Chondrocyte (in vitro differentiated cells): ENCODE data around the gene ABCB8. TPM values are rescaled to one million over a fixed set of nuclear protein-coding genes. Genes with fewer than 3 reads are reported as not detected.
A peak's percentile ranks its signal among the peaks of the same experiment; 100 is the strongest.

Source experiments
- DNase-seq: peaks from one replicate; pipeline ENCODE4 v3.0.0; 2021; ENCODE audit warnings: mixed read lengths, low spot score
- H3K27ac Mint-ChIP-seq: one replicate; pipeline ENCODE4 v1.8.0; 2021; ENCODE audit warnings: mild to moderate bottlenecking, moderate library complexity, mixed read lengths; ENCODE audit not compliant: unreplicated experiment
- H3K27me3 Mint-ChIP-seq: 2 replicates; pipeline ENCODE4 v1.8.0; 2021; ENCODE audit warnings: low read depth, mixed read lengths
- H3K36me3 Mint-ChIP-seq: 2 replicates; pipeline ENCODE4 v1.8.0; 2021; ENCODE audit warnings: low read depth, mixed read lengths
- H3K4me1 Mint-ChIP-seq: 2 replicates; pipeline ENCODE4 v1.8.0; 2021; ENCODE audit warnings: low read depth, mild to moderate bottlenecking, mixed read lengths
- H3K4me3 Mint-ChIP-seq: one replicate; pipeline ENCODE4 v1.8.0; 2021; ENCODE audit warnings: mild to moderate bottlenecking, moderate library complexity, mixed read lengths; ENCODE audit not compliant: unreplicated experiment
- H3K9me3 Mint-ChIP-seq: 2 replicates; pipeline ENCODE4 v1.8.0; 2021; ENCODE audit warnings: low read depth, mixed read lengths
- total RNA-seq: library from RNA; stranded (reverse); gene quantifications from 3 replicates; pipeline ENCODE4 v1.2.1, GENCODE V29; 2021
- TF ChIP-seq, protein P1 (sequence below): fragments of 200-600 bp; sonication (generic); IDR thresholded peaks from 2 replicates; pipeline ENCODE4 v1.5.0; 2021; ENCODE audit warnings: antibody characterized with exemption, mild to moderate bottlenecking, moderate library complexity

The ABCB8 gene
- total RNA-seq, 1 donor from 2014 or later: 30.2 TPM

DNA sequence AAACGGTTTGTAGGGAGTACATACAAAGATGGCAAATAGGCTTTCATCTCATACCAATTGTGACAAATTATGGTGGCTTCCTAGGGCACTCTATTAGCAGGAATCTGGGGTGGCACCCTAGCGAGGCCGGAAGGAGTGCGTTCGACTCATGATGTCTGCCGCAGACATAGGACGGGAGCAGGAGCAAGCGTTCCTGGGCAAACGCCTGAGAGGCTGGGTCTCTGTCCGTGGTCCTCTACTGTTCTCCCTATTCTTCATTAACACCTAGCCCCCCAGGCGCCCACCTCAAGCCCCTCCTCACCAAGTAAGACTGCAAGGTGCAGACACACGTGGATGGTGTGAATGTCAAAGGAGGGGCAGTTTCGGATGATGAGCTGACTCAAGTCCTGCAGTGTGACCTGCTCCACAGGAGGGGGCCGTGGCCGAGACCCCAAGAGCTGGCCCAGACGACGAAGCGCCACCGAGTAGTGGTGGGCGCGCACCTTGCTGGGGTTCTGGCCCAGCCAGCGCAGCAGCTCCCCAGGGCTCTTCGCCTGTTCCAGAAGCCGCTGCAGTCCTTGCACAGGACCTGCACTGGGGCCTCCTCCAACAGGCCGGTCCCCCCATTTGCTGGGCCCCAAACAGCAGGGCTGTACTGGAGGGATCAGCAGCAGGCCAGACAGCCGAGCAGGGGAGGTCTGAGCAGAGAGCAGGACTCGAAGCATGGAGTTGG lies 51.1 kb downstream of the ABCB8 start:
- Mint-ChIP-seq H3K9me3 (no peaks in the 10 kb centered on the region), H3K27ac (peak overlapping the region; percentile 97), H3K4me3 (peak overlapping the region; percentile 87), H3K36me3 (peaks cover 9% of the 10 kb centered on the region), H3K27me3 (no peaks in the 10 kb centered on the region), H3K4me1 (peaks cover 46% of the 10 kb centered on the region)
- DNase-seq: no peak
- TF ChIP-seq, protein P1, sequence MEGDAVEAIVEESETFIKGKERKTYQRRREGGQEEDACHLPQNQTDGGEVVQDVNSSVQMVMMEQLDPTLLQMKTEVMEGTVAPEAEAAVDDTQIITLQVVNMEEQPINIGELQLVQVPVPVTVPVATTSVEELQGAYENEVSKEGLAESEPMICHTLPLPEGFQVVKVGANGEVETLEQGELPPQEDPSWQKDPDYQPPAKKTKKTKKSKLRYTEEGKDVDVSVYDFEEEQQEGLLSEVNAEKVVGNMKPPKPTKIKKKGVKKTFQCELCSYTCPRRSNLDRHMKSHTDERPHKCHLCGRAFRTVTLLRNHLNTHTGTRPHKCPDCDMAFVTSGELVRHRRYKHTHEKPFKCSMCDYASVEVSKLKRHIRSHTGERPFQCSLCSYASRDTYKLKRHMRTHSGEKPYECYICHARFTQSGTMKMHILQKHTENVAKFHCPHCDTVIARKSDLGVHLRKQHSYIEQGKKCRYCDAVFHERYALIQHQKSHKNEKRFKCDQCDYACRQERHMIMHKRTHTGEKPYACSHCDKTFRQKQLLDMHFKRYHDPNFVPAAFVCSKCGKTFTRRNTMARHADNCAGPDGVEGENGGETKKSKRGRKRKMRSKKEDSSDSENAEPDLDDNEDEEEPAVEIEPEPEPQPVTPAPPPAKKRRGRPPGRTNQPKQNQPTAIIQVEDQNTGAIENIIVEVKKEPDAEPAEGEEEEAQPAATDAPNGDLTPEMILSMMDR: no peak

DNA sequence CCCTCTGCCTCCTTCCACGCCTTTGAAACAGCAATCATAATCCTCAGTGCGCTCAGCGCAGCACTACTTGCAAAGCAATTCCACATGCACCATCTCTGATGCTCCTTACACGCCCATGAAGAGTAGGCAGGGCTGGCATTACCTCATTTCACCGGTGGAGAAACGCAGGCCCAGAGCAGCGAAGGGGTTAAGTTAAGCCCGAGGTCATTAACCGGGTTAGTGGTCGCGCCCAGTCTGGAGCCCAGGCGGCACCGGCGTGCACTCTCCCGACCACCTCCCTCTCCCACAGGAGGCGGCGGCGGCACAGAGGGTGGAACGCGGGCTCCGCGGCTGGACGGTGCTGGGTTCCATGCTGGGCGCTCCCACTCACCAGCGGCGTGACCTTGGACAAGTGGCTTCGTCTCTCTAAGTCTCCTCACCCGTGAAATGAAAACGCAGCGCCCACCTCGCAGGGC lies 51.8 kb downstream of the ABCB8 start:
- H3K27me3 Mint-ChIP-seq: no peaks in the 10 kb centered on the region
- TF ChIP-seq, protein P1: no peak
- no peaks in the 10 kb centered on the region for H3K9me3 Mint-ChIP-seq
- H3K36me3 Mint-ChIP-seq: peaks cover 6% of the 10 kb centered on the region
- H3K4me1 Mint-ChIP-seq: peaks cover 46% of the 10 kb centered on the region
- H3K27ac Mint-ChIP-seq: peak overlapping the region; percentile 97
- no peak for DNase-seq
- H3K4me3 Mint-ChIP-seq: peak overlapping the region; percentile 87

DNA sequence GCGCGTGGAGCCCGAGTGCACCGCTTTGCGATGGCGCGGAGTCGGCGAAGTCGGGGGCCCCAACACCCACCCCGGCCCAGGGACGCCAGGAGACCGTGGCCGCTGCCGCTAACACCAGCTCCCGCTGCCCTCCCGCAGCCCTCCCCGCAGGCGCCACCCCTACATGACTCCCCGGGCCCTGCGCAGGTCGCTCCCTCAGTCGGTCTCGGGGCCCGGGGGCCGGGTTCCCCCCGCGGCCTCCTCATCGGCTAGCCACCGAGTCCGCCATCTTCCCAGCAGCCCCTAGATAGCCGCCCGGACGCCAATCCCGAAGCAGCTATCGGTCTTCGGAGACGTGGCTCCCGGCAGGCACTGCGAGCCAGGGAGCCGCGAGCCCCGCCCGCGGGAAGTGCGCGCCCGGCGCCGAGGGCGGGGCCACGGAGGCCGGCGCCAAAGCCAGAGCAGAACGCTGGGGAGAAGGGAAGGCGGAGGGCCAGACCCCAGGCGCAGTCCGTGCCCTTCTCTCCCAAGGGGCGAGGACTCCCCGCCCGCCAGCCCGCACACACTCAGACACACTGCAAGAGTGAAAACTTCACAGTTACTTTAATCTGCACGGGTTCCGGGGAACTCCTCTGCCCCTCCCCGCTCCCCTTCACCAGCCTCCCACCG lies 52.4 kb downstream of the ABCB8 start, which contains the start of gene FASTK:
TSS of gene FASTK (minus strand) at position 288 of the 648 bp plus-strand sequence. CDS start at position 245, 43 bp downstream.
- no peak for DNase-seq
- TF ChIP-seq, protein P1: no peak
- Mint-ChIP-seq H3K27ac (peak within 1 kb of the TSS; percentile 97), H3K9me3 (no peaks in the 10 kb centered on the region), H3K4me1 (peaks cover 51% of the 10 kb centered on the region), H3K4me3 (peak within 1 kb of the TSS; percentile 94), H3K27me3 (no peaks in the 10 kb centered on the region), H3K36me3 (peaks cover 4% of the 10 kb centered on the region)

DNA sequence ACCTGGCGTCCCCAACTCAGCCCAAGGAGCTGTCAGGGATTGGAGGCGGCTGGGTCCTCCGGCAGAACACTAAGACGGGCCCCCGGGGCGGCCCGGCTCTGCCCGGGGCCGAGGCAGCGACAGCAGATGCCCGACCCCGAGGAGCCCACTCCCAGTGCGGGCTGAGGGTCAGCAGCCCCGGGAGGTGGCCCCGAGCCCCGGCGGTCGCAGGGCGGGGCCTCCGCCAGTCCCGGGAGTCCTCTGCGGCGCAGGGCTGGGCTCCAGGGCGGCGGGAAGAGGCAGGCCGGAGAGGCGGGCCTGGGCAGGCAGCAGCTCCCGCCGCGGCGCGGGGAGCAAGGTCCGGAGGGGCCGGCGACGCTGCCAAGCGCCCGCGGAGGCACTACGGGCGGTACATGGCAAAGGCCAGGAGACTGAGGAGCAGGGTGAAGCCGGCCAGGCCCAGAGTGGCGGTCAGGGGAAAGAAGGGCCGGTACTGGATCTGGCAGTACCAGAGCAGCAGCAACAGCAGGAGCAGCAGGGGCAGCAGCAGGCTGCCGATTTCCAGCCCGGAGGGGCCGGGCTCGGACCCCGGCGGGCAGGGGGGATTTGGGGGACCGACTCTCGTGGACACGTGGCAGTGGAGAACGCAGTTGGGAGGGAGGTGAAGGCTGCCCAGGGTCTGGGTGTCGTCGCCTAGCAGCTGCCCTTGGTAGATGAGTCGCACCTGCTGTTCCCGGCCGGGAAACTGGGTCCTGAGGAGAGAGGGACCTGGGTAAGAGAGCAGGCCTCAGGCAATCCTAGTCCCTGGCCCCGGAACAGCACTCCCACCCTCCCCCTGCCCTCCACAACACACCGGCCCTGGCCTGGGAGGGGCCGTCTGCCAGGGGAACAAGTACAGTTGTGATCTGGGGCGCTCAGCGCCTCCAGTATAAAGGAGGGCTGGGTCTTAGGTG lies 53.2 kb downstream of the ABCB8 start:
- H3K4me1 Mint-ChIP-seq: peaks cover 52% of the 10 kb centered on the region
- H3K9me3 Mint-ChIP-seq: no peaks in the 10 kb centered on the region
- TF ChIP-seq, protein P1: no peak
- H3K4me3 Mint-ChIP-seq: peak overlapping the region; percentile 94
- H3K36me3 Mint-ChIP-seq: no peaks in the 10 kb centered on the region
- peak overlapping the region; percentile 78 for H3K27ac Mint-ChIP-seq
- H3K27me3 Mint-ChIP-seq: no peaks in the 10 kb centered on the region
- DNase-seq: no peak
